ENCODE results near the gene CD9.

CD9 gene

DNA sequence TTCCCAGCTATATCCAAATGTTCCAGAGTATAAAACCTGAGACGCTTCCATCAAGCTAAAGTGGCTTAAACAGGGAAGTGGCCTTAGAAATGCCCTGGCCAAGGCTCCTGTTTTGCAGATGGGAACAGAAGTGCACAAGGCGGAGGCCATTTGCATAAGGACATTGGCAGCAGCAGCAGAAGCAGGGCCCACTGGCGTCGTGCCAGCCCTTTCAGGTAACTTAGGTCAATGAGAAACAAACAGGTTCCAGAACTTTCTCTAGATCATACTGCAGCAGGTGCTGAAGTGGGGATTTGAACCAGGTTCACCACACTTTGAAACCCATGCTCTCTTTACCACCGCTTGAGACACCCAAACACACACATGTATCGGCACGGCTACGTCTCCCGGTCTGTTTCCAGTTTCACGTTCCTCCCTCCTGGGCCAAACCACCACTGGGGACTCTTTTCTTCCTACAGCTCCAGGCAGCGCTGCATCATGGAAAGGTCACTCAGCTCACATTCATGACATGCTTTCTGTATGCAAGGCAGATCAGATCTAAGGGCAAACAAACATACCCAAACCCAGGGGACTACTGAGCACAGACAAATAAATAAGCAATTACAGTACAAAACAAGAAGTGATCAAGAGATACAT is 64.3 kb downstream of the CD9 start:
- intact Hi-C loops (cut with DNase I), result no loop called here
- DNase-seq, result peak in 1 of 42 donors; percentile 24

DNA sequence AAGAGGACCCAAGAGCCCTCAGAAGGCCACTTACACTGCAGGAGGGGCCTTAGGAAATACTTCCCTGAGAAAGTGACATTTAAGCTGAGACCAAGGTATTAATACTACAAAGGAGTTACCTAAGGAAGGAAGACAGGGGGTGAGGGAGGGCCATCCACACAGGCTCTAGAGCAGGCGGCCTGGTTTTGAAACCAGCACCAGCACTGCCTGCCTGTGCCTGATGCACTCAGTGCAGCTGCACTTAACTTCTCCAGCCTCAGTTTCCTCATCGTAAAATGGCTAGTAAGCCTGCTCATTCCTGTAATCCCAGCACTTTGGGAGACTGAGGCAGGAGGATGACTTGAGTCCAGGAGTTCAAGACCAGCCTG is 64.8 kb downstream of the CD9 start:
- no peak for DNase-seq

GRCh38 chr12:6266541-6266966 is 66.4 kb downstream of the CD9 start:
- intact Hi-C loops (cut with DNase I), result no loop called here
- no peak for DNase-seq

More for the DNA sequence above, 64.8 kb downstream of the CD9 start:
- intact Hi-C loops (cut with DNase I), result no loop called here

GRCh38 chr12:6266971-6267721 is 66.9 kb downstream of the CD9 start:
- no peak for DNase-seq
- intact Hi-C loops (cut with DNase I), result no loop called here

GRCh38 chr12:6268484-6269157 is 68.4 kb downstream of the CD9 start:
- no peak for DNase-seq
- intact Hi-C loops (cut with DNase I), result no loop called here

DNA sequence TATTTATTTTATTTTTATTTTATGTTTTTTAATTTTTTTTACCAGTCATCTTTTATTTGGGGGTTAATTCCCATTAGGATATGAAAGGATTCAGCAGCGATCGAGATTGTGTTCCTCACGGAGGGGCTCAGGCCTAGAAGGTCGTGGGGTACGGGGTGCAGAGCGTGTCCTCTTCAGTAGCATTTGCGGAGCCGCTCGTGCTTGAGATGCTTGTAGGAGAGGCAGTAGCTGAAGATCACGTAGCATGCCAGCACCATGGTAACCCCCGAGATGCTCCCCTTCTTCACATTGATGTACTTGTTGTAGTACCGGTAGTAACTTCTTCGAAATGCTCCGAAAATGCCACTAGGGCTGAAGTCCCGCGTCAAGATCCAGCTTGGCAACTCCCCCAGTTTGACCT is 69.8 kb downstream of the CD9 start:
- intact Hi-C loops (cut with DNase I), result no loop called here
- DNase-seq, result no peak

DNA sequence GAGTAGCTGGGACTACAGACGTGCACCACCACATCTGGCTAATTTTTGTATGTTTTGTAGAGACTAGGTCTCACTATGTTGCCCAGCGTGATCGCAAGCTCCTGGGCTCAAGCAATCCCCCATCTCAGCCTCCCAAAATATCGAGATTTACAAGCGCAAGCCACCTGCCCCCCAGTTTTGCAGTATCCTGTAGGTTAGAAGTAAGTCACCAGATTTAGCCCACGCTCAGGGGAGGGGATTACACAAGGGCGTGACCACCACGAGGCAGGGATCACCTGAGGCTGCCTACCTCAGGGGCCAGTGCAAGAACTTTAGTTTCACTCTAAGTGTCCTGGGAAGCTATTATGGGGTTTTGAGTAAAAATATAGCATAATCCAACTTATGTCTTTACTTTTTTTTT is 71.1 kb downstream of the CD9 start:
- intact Hi-C loops (cut with DNase I), result no loop called here
- no peak for DNase-seq

GRCh38 chr12:6272300-6273204 is 72.4 kb downstream of the CD9 start:
- intact Hi-C loops (cut with DNase I), result no loop called here
- no peak for DNase-seq

GRCh38 chr12:6273205-6273540 is 73.0 kb downstream of the CD9 start:
- intact Hi-C loops (cut with DNase I), result no loop called here
- no peak for DNase-seq

DNA sequence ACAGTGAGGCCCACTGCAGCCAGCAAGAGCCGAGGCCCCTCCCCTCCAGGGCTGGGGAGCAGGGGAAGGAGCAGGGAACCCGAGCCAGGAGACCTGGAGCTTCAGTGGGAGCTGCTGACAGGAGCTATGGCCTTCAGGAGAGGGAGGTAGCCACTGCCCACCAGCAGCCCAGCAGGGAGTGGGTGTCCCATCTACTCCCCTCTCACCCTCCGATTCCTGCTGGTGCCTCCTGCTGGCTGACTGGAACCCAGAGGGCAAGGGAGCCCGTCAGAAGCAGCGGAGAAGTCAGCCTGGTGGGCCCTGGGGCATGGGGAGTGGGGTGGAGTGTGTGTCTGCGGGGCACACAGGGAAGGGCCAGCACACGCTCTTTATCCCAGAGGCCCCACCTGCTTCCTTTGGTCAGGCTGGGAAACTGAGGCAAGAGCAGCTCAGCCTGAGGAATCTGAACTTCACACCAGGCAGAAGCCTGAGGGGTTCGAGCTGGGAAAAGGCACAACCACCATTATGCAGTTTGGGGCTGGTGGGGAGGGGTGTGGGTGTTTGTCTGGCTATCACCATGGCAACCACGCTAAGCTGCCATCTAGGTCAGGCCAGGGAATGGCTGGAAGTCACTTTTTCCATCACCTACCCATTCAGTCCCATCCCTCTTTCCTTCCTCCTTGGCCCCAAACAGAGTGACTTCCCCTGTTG is 73.5 kb downstream of the CD9 start:
- intact Hi-C loops (cut with DNase I), result no loop called here
- DNase-seq, result no peak

DNA sequence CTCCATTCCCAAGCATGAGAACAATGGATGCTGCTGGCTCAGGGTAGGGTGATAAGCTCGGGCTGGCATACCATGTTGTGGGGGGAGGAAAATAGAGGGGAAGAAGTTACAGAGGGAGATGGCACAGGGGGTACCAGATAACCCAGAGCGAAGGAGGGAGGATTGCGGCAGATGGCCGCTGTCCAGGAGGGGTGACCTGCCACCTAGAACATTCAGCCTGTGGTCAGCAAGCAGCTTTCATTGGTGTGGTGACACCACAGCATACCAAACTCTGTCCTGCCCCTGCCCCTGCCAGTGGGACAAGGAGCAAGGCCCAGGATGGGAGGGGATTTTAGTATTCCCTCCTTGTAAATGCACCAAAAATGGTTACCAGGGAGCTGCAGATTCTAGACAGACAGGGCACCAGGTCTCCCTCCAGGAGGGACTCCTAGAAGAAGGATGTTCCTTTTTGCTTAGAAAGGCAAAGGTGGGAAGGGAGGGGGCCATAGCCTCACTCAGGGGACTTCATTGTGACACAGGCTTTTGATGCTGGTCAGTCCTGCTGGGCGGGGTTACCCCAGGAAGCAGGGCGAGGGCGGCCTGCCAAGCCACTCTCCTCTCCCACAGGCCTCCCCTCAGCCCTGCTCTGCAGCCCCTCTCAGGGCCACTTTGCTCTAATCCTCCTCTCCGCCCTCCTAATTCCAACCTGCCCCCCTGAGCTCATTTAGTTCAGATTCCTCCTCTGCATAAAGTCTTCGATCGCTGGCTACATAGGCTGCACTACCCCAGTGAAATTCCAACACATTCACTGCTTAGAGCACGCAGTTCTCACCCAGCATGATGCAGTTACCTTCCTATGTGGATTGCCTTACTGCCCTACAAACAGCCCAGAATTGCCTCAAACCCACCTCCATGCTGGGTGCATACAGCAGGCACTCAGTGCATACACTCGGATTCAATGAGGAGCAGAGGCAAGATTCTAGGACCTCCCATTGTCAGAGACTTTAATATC is 74.3 kb downstream of the CD9 start:
- DNase-seq, result no peak
- intact Hi-C loops (cut with DNase I), result loop anchor here (5.0 kb wide), 1 partner anchor 42 kb away; no protein-coding TSS in a partner anchor

GRCh38 chr12:6275928-6276887 is 76.0 kb downstream of the CD9 start:
- intact Hi-C loops (cut with DNase I), result loop anchor here (5.0 kb wide), 1 partner anchor 44 kb away; no protein-coding TSS in a partner anchor
- no peak for DNase-seq

GRCh38 chr12:6276956-6277620 is 76.9 kb downstream of the CD9 start:
- intact Hi-C loops (cut with DNase I), result loop anchor here (5.0 kb wide), 1 partner anchor 45 kb away; no protein-coding TSS in a partner anchor
- DNase-seq, result no peak

DNA sequence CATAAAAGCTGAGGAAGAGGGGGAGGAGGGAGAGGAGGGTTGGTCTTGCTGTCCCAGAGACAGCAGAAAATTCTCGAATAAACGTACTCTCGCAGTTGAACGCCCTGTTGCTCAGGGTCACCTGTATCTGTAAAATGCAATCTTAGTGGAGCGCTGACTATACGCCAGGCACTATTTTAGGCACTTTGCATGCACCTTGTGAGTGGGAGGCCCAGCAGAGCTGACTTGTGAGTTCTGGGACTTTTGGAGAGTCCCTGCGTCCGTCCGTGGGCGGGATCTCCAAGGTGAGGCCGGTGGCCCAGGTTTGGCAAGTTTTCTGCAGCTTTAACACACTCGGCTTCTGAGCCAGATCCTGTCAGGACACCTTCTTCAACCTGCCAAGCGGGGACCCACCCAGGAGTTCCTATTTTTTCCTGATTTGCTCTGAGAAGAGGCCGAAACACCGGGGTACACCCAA is 77.8 kb downstream of the CD9 start:
- intact Hi-C loops (cut with DNase I), result loop anchor here (2.0 to 5.0 kb wide), 2 partner anchors 46 to 83 kb away; no protein-coding TSS in a partner anchor

DNA sequence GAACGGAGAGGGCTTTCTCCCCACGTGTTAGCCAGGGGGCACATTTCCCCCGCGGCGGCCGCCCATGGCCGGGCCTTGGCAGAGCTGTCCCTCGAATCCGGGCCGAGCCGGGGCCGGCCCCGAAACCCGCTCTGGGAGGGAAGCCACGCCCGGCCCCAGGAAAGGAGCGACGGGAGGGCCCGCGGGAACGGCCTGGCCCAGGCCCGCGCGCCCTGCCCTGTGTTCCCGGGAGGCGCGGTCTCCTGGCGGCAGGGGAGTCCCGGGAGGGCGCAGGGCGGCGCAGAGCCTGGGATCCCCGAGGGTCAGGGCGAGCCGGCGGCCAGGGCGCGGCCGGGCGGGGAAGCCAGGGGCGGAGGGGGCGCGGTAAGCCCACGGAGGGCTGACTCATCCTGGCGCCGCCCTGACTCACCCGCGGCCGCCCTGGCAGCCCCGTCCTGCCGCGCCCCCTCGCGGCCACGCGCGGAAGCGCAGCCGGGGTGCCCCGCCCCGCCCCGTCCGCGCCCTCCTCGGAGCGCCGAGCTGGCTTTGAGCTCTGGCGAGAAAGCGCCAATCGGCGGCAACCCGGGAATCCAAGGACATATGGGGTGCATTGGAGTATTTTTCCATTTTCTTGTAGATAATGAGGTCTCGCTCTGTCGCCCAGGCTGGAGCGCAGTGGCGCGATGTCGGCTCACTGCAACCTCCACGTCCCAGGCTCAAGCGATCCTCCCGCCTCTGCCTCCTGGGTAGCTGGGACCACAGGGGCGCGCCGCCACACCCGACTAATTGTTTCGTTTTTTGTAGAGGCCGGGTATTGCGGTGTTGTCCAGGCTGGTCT is 78.4 kb downstream of the CD9 start:
- intact Hi-C loops (cut with DNase I), result loop anchor here (2.0 to 5.0 kb wide), 2 partner anchors 46 to 84 kb away; no protein-coding TSS in a partner anchor

More for the DNA sequence above, 77.8 kb downstream of the CD9 start:
- DNase-seq, result peak in 6 of 42 donors; percentile 8 to 38 (median 15)

More for the DNA sequence above, 78.4 kb downstream of the CD9 start:
- DNase-seq, result peak; percentile 22 to 92 (median 84)
